DMS153 (cell line): ENCODE data around the gene SND1.

Experiments used
- DNase-seq: peaks from one replicate; lab custom pipeline; 2025; lab: John Stamatoyannopoulos, UW

Gene SND1

GRCh38 chr7:127932496-127932895 is 280.5 kb downstream of the SND1 start:
- DNase-seq = no peak

DNA sequence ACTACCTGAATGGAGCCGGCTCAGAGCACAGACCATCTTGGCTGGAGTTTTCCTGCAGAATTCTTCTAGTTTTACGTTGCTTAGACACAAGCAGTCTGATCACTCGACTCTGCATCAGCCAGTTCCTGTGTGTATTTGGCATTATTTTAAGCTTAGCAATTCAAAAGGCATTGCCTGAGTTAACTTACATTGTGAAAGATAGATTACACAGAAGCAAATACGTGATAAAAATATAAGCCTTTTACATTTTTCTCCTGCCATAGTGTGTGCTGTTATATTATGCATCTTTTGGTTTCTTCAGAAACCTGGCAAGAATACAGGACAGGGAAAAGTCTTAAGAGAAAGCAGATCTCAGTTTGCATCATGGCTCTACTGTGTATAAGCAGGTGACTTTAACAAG is 281.2 kb downstream of the SND1 start:
- no peak for DNase-seq

DNA sequence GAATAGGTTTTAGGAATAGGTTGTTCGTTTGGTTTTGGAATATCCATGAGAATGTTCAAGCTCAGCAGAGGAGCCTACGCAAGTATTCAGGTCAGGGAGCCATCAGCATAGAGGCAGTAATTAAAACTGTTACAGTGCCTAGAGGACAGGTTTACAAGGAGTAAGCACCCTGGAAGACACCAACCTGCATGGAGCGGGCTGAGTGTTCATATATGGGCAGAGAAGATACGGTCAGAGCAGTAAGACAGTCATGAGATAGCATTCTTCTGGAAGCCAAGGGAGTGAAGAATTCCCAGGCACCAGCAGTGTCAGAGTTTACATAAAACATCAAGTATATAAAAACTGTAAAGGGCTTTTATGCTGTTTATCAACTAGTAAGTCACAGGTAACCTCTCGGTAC is 282.7 kb downstream of the SND1 start:
- DNase-seq = no peak

DNA sequence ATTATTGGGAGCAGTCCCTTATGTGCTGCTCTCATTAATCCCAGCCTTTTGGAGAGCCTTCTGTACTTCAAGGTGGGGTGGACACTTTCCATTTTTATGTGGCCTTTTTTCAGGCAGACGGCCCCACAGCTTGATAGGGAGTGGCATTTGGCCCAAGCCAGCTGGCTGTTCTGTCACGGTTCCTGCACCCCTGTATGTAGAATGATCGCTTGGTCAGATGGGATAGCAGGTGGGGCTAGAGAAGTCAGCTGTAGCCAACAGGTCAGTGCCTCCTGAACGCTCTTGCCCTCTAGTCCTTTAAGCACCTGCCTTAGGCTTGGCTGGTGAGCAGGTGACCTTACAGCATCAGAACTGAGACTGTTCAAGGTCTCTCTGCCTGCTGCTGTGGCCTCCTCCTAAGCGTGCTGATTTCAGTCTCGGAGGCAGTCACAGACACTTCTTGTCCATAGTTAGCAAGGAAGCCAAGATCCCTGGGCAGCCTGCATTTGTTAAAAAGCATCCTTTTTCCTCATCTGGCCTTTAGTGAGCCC is 283.9 kb downstream of the SND1 start:
- no peak for DNase-seq

GRCh38 chr7:127937066-127937680 is 285.2 kb downstream of the SND1 start:
- no peak for DNase-seq

- no peak for DNase-seq
Measured at GRCh38 chr7:127938588-127938987, 286.6 kb downstream of the SND1 start.

DNA sequence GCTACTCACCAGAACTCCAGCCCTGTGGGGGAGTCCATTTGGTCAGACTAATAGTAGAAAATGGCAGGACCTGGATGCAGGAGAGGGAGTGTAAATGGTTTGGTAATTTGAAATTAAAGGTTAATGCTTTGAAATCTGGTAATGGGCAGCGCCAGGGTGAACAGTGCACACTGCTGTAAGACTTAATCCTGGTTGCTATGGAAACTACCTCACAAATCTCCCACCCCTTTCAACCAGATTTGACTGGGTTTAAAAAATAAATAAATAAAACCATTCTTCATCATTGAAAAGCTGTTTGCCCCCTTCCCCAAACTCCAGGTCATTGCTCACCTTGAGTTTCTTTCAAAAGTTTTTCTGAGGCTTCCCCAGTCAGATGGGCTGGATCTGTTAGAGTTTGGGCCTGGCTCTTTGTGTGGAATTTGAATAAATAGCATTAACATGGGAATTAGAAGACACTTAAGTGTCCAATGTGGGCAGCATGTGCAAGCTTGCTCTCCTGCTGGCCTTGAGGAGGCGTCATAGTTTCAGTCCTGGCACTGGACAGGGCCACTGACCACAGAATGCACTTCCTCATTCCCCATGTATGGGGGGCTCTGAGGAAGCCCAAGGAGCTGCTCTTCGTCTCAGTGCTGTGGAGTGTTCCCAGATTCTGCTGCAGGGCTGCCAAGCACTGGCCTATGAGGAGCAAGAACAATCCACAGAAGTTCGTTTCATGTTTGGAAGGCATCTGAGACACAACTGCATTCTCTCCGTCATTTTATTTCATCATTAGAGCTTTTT is 288.6 kb downstream of the SND1 start:
- no peak for DNase-seq

- DNase-seq = no peak
Measured at GRCh38 chr7:127941476-127942210, 289.6 kb downstream of the SND1 start.

GRCh38 chr7:127943541-127944521 is 291.8 kb downstream of the SND1 start:
- peak; percentile 68 for DNase-seq

DNA sequence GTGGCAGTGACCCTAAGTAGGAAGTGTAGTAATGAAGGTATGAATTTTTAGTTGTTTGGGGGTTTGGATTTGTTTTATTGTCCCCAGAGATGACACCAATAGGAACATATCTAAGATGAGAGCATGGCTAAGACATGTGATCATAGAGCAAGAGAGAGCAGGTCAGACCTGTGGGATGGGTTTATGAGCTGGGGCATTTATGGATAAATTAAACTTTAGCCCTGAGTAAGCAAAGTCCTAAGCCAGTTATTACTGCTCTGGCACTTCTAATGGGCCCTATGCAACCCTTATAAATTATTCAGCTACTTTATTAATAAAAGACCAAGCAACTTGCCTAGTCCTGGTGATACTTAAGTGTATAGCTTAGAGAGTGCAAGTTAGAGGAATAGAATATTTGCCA is 294.1 kb downstream of the SND1 start:
- no peak for DNase-seq

GRCh38 chr7:127946847-127947246 is 294.9 kb downstream of the SND1 start:
- DNase-seq = no peak

DNA sequence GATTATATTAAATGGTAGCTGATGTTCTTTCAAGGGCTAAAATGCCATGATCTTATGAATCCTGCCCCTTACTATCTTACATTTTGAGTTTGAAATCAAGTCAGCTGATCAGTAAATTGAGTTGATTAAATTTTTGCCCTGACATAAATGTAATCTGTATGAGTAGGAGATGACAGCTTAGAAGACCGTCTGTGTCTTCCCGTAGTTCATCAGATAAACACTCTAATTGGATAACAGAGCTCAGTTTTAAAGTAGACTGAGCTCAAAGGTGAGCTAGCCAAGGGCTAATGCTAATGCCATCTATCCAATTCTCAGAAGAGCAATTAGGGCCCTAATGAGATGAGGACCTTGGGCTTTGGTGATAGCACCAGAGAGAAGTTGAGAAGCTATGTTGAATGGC is 296.3 kb downstream of the SND1 start:
- DNase-seq = no peak

DNA sequence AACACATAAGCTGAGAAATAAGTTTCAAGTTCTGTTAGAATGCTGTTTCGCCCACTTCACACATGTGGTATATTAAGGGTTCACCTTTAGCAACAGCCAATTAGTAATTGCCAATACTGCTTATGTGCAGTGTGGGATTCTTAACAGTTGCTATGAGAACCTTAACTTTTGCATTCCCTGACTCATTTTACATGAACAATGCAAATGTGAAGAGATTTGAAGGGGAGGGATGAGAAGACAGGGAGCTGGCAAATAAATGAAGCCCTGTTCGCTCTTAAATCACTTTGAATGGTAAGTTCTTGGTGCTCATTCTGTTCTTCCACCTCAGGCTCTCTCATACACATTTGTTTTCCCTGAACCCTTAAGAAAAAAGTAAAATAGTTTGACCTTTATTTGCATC is 296.9 kb downstream of the SND1 start:
- no peak for DNase-seq

- DNase-seq = no peak
Measured at GRCh38 chr7:127949769-127950222, 297.8 kb downstream of the SND1 start.

GRCh38 chr7:127950233-127950935 is 298.4 kb downstream of the SND1 start:
- DNase-seq = no peak

- DNase-seq = no peak
Measured at GRCh38 chr7:127953423-127954356, 301.7 kb downstream of the SND1 start.

- DNase-seq = no peak
Measured at GRCh38 chr7:127954357-127954748, 302.4 kb downstream of the SND1 start.

DNA sequence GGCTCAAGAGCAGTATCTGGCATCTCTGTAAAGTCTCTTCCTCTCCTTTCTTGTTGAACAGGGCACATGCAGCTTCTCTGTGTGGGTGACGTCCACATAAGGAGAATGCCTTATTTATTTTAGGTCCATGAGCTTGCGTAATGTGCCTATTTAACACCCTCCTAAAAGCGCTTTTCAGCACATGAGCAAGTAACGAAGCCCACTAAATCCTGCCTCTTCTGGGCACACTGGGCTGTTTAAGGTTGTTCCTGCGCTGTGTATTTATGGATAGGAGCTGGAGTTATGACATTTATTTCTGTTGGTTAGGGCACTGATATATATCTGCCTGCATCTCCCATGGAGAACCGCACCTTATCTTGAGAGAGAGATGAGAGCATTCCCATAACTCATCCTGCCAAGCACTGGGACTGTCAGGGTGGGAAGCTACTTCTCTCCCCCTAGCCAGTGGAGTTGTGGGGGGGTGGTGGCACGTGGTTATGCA is 303.1 kb downstream of the SND1 start:
- DNase-seq = no peak

DNA sequence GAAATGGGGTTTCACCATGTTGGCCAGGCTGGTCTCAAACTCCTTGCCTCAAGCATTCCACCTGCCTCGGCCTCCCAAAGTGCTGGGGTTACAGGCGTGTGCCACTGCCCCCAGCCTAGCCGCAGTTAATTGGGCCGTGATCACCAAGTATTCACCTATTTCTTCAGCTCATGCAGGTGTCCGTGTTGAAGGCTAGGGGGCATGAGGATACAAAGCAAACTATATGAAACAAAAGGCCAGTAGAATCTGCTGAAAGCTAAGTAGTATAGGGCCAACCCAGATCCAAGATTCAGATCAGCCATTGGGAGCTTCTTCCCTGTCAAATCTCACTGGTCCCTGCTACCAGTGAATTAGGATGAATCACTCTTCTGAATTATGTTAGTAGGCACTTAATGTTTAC is 305.9 kb downstream of the SND1 start:
- no peak for DNase-seq

DNA sequence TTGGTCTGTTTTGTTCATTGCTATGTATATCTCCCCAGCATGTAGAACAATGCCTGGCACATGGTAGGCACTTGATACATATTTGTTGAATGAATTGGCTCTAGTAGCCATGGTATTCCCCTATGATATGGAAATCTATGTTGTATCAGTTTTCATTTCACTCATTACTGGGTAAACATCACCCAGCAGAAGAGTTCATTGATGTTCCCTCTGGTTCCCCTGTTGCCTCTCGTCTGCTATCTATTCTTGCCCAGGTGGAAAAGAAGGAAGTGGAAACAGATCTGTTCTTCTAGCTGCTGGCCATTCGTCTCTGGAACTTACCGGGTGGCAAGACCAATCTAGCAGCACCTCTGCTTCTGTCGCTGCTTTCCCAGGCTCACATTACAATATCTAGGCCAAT is 307.8 kb downstream of the SND1 start:
- no peak for DNase-seq
